Adrenal gland (tissue), 12 donors: Measurements from ENCODE around the gene MXRA8. TPM values are rescaled to one million over a fixed set of nuclear protein-coding genes. Genes with fewer than 3 reads are reported as not detected.

Experiments
- DNase-seq, 7 donors: peaks; one replicate each; pipeline ENCODE4 v3.0.0-alpha.2; 2019 to 2020
- H3K27ac ChIP-seq, 5 donors: fragments of 200-600 bp; sonication (generic) in 4 of 5; 1 replicate in 3 of 5; 2 replicates in 2 of 5; pipeline versions ENCODE4 v1.5.1 to v1.8.0; 2016 to 2020; ENCODE audit warnings: mild to moderate bottlenecking in 1 of 5
- H3K27me3 ChIP-seq: fragments of 200-600 bp; 2 replicates; pipeline ENCODE4 v1.8.0; 2021
- H3K36me3 ChIP-seq, 2 donors: fragments of 200-600 bp; replicated peaks in 1 of 2; 1 replicate in 1 of 2; 2 replicates in 1 of 2; pipeline versions ENCODE4 v1.5.1 to v1.8.0; 2018 to 2022
- H3K4me1 ChIP-seq, 2 donors: fragments of 200-600 bp; replicated peaks in 1 of 2; 1 replicate in 1 of 2; 2 replicates in 1 of 2; pipeline versions ENCODE4 v1.5.1 to v1.8.0; 2018 to 2021
- H3K4me3 ChIP-seq, 4 donors: fragments of 200-600 bp; sonication (generic) in 3 of 4; one replicate each; pipeline ENCODE4 v1.5.1; 2016 to 2018
- H3K9me3 ChIP-seq, 3 donors: fragments of 200-600 bp; sonication (generic) in 1 of 3; replicated peaks in 1 of 3; 1 replicate in 2 of 3; 2 replicates in 1 of 3; pipeline versions ENCODE4 v1.5.1 to v1.8.0; 2016 to 2021
- CTCF ChIP-seq, 6 experiments: fragments of 450-650 bp in 4 of 6; fragments of 200-600 bp in 2 of 6; sonication (generic) in 1 of 6; IDR thresholded peaks; 1 replicate in 5 of 6; 2 replicates in 1 of 6; pipeline versions ENCODE4 v1.5.1 to v1.8.0; 2016 to 2021; ENCODE audit warnings: antibody characterized with exemption in 6 of 6, mild to moderate bottlenecking in 2 of 6, moderate library complexity in 1 of 6
- POLR2A ChIP-seq, 2 donors: fragments of 450-650 bp; IDR thresholded peaks; one replicate each; pipeline ENCODE4 v1.6.1; 2017; ENCODE audit warnings: antibody characterized with exemption in 2 of 2, mild to moderate bottlenecking in 2 of 2, moderate library complexity in 1 of 2
- WGBS, 4 donors: extraction: QIAGEN DNeasy Blood & Tissue Kit in 2 of 4; methylation state at CpG; one replicate each; pipeline versions ENCODE4 v1.1.5 to v1.1.7; 2013 to 2017; 5-methylcytosine and 5-hydroxymethylcytosine counted together
- intact Hi-C, 2 donors: fragments of 100-400 bp; cut with DNase I; formaldehyde crosslinking; loops; one replicate each; pipeline versions ENCODE4 v1.14.1 to v1.15.0; 2022 to 2023
- polyA plus RNA-seq, 3 donors: library from polyadenylated mRNA; stranded (reverse); fragments of 200-250 nt in 2 of 3; fragments of 350-450 nt in 1 of 3; fragmentation: Illumina TruSeq in 1 of 3; extraction: RNeasy Lipid Tissue Mini Kit (QIAGEN cat#74804) in 1 of 3; gene quantifications; one replicate each; pipeline ENCODE4 v1.2.3, GENCODE V29; 2013 to 2014
- total RNA-seq, 9 donors: library from RNA; depleted of rRNA in 4 of 9; stranded (reverse); fragments of >200 nt in 4 of 9; fragments of 120-200 nt in 1 of 9; fragmentation: NEBNext Ultra II Directional in 1 of 9; extraction: Animal tissue kit (Norgen Biotek cat#: 25700) in 1 of 9; gene quantifications; one replicate each; pipeline versions ENCODE4 v1.1.0 to v1.2.4, GENCODE V29; 2013 to 2023
- donor health status: healthy with polysubstance abuse.
- donor health status: Bipolar disorder and iron deficiency.
- donor health status: DM: yes; HTN: yes; CAD: no.
- donor health status: DM: no; HTN: no; CAD: no.
- donor health status: DM: no; HTN: no; CAD: no.
- donor health status: DM: yes; HTN: yes; CAD: no.

MXRA8 gene
- total and polyA plus RNA-seq, 12 donors, result 8.4 to 104 (median 46.6) TPM

DNA sequence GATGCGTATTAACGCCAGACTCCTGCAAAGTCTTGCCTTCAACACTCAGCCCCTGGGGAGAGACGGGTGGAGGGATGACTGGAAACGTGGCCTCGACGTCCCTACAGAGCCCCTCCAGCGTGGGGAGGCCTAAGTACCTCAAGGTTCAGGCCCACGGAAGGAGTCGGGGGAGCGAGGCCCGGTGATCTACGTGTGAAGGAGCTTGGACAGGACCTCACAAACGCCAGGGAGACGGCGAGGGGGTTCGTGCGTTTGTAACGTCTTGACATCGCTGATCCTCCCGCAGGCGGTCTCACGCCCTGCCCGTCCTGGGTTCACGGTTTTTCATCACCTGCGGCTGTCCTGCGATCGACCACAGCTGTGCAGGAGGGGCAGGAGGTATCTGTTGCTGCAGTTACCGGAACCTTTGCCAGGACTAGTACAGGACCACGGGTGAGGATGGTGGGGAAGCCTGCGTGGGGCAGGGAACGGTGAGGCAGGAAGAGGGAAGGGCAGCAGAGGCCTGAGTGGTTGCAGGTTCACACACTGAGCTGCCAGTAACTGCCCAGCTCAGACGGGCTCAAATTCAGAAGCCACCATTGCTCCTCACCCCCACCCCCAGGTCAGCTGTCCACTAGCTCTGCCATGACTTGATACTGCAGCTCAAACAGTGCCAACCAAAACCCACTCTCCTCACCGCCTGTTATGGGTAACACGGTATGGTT lies 41.7 kb upstream of the MXRA8 start:
- H3K36me3 ChIP-seq, result peaks cover 0 to 75% of the 10 kb centered on the region in 2 donors

GRCh38 chr1:1399187-1399871 lies 41.0 kb upstream of the MXRA8 start, which contains the start of gene CCNL2:
Gene CCNL2 (minus strand): TSS chr1:1399335. CDS start chr1:1399306, 29 bp downstream.
- Histone ChIP-seq H3K27me3 (no peaks in the 10 kb centered on the region), H3K36me3 (peaks cover 0 to 75% of the 10 kb centered on the region in 2 donors), H3K27ac (peak within 1 kb of the TSS; percentile 48 to 86 (median 81)), H3K9me3 (no peaks in the 10 kb centered on the region), H3K4me3 (peak within 1 kb of the TSS; percentile 60 to 96 (median 81)), H3K4me1 (peaks cover 19 to 26% of the 10 kb centered on the region in 2 donors)
- TF ChIP-seq POLR2A (IDR thresholded peaks at IDR 0.05), result peak in 1 of 2 donors; percentile 70
- peak; percentile 47 to 86 (median 70) for TF ChIP-seq CTCF (IDR thresholded peaks at IDR 0.05)
- intact Hi-C loops, result no loop called here
- peak; percentile 99 for DNase-seq
- 0 to 1% (median 0%) methylated on average over 14 to 86 of the region's 86 CpGs for WGBS, 4 donors

More for the DNA sequence above, 41.7 kb upstream of the MXRA8 start:
- peak in 4 of 7 donors; percentile 37 to 71 (median 47) for DNase-seq
- peak overlapping the region; percentile 60 to 96 (median 81) for H3K4me3 ChIP-seq
- peaks cover 19 to 26% of the 10 kb centered on the region in 2 donors for H3K4me1 ChIP-seq
- H3K9me3 ChIP-seq, result no peaks in the 10 kb centered on the region
- intact Hi-C loops, result no loop called here
- TF ChIP-seq POLR2A (IDR thresholded peaks at IDR 0.05), result no peak
- no peak for TF ChIP-seq CTCF (IDR thresholded peaks at IDR 0.05)
- WGBS, 4 donors, result 4 to 7% (median 5%) methylated on average over 16 to 34 of the region's 34 CpGs
- no peaks in the 10 kb centered on the region for H3K27me3 ChIP-seq
- H3K27ac ChIP-seq, result peak overlapping the region; percentile 48 to 86 (median 76)

GRCh38 chr1:1398677-1399186 lies 40.4 kb upstream of the MXRA8 start:
- Histone ChIP-seq H3K4me3 (peak overlapping the region; percentile 32 to 88 (median 50)), H3K27me3 (no peaks in the 10 kb centered on the region), H3K9me3 (no peaks in the 10 kb centered on the region), H3K36me3 (peaks cover 0 to 75% of the 10 kb centered on the region in 2 donors), H3K4me1 (peaks cover 19 to 26% of the 10 kb centered on the region in 2 donors), H3K27ac (peak overlapping the region in 4 of 5 donors; percentile 69 to 86 (median 78))
- DNase-seq, result no peak
- no peak for TF ChIP-seq CTCF (IDR thresholded peaks at IDR 0.05)
- TF ChIP-seq POLR2A (IDR thresholded peaks at IDR 0.05), result no peak
- 0 to 2% (median 1%) methylated on average over 1 to 54 of the region's 54 CpGs for WGBS, 4 donors
- intact Hi-C loops, result no loop called here
